ENCODE results near the gene MTF1.

DNA sequence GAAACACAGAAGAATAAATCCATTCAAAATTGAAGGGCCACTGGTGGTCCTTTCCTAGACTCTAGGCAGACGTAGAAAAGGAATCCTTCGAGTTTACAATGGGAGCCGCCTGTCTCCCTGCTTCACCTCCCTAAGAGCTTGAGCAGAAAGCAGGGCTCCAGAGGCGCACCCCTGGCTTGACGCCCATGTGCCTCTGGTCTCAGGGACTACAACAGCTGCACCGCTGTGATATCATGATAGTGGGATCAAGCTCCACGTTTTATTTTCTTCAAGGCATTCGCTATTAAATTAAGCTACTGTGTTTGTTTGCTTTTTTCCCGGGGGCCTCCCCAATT, 52.2 kb downstream of the MTF1 start:
- TF ChIP-seq, protein P1, sequence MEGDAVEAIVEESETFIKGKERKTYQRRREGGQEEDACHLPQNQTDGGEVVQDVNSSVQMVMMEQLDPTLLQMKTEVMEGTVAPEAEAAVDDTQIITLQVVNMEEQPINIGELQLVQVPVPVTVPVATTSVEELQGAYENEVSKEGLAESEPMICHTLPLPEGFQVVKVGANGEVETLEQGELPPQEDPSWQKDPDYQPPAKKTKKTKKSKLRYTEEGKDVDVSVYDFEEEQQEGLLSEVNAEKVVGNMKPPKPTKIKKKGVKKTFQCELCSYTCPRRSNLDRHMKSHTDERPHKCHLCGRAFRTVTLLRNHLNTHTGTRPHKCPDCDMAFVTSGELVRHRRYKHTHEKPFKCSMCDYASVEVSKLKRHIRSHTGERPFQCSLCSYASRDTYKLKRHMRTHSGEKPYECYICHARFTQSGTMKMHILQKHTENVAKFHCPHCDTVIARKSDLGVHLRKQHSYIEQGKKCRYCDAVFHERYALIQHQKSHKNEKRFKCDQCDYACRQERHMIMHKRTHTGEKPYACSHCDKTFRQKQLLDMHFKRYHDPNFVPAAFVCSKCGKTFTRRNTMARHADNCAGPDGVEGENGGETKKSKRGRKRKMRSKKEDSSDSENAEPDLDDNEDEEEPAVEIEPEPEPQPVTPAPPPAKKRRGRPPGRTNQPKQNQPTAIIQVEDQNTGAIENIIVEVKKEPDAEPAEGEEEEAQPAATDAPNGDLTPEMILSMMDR (IDR thresholded peaks at IDR 0.05; ENCODE audit: low read depth, low read length): no peak
- TF ChIP-seq EZH2phosphoT487 (IDR thresholded peaks at IDR 0.05; ENCODE audit: low read depth): no peak
